Hepatic stellate cell (primary cell): Measurements from ENCODE around the gene FHIT.

ENCODE experiments used
- DNase-seq: peaks from one replicate; pipeline ENCODE4 v3.0.0; 2011; ENCODE audit warnings: low spot score

The FHIT gene

GRCh38 chr3:59877263-59878037 lies 1373.8 kb downstream of the FHIT start:
- no peak for DNase-seq

- no peak for DNase-seq
Measured at GRCh38 chr3:59876533-59877062, 1374.7 kb downstream of the FHIT start.

GRCh38 chr3:59873576-59874230 lies 1377.5 kb downstream of the FHIT start:
- no peak for DNase-seq

- no peak for DNase-seq
Measured at GRCh38 chr3:59872128-59872527, 1379.1 kb downstream of the FHIT start.

GRCh38 chr3:59867185-59868002 lies 1383.9 kb downstream of the FHIT start:
- DNase-seq, result no peak

GRCh38 chr3:59866076-59866475 lies 1385.2 kb downstream of the FHIT start:
- no peak for DNase-seq

GRCh38 chr3:59865351-59865750 lies 1385.9 kb downstream of the FHIT start:
- DNase-seq, result no peak

- peak; percentile 22 for DNase-seq
Measured at GRCh38 chr3:59862686-59863085, 1388.6 kb downstream of the FHIT start.

- DNase-seq, result peak; percentile 33
Measured at GRCh38 chr3:59857589-59858346, 1393.5 kb downstream of the FHIT start.

GRCh38 chr3:59856934-59857460 lies 1394.3 kb downstream of the FHIT start:
- DNase-seq, result no peak

- DNase-seq, result no peak
Measured at GRCh38 chr3:59854061-59854709, 1397.1 kb downstream of the FHIT start.

GRCh38 chr3:59850417-59850816 lies 1400.8 kb downstream of the FHIT start:
- DNase-seq, result no peak

GRCh38 chr3:59845386-59845785 lies 1405.9 kb downstream of the FHIT start:
- no peak for DNase-seq

GRCh38 chr3:59843821-59844220 lies 1407.4 kb downstream of the FHIT start:
- no peak for DNase-seq

GRCh38 chr3:59839810-59840515 lies 1411.3 kb downstream of the FHIT start:
- DNase-seq, result no peak

GRCh38 chr3:59839283-59839682 lies 1412.0 kb downstream of the FHIT start:
- DNase-seq, result peak; percentile 13

GRCh38 chr3:59836531-59836930 lies 1414.7 kb downstream of the FHIT start:
- no peak for DNase-seq

GRCh38 chr3:59832702-59833101 lies 1418.5 kb downstream of the FHIT start:
- DNase-seq, result no peak

GRCh38 chr3:59832241-59832640 lies 1419.0 kb downstream of the FHIT start:
- DNase-seq, result no peak

- DNase-seq, result no peak
Measured at GRCh38 chr3:59831394-59831793, 1419.9 kb downstream of the FHIT start.
